HEK293 (cell line): ENCODE results near the gene AMER2.

Experiments
- CTCF ChIA-PET: fragments of 350-600 bp; formaldehyde crosslinking; extraction: SDS; loops from one replicate; lab custom pipeline; 2021; ENCODE audit warnings: antibody characterized with exemption; lab: Yijun Ruan, JAX
- POLR2A ChIA-PET: fragments of 300-600 bp; formaldehyde crosslinking; extraction: SDS; loops from one replicate; lab custom pipeline; 2020; ENCODE audit warnings: antibody characterized with exemption, inconsistent platforms; lab: Yijun Ruan, JAX
- H3K27ac ChIP-seq: fragments of 200-500 bp; sonication (Bioruptor generic); 2 replicates; pipeline ENCODE4 v1.5.1; 2014; ENCODE audit warnings: low read depth, low read length, control low read depth, inconsistent platforms; ENCODE audit errors: extremely low read depth
- H3K36me3 ChIP-seq, 2 experiments: fragments of 200-500 bp in 1 of 2; sonication (Bioruptor generic) in 1 of 2; 1 replicate in 1 of 2; 2 replicates in 1 of 2; pipeline ENCODE4 v1.5.1; 2014 to 2017; ENCODE audit warnings: inconsistent platforms in 2 of 2, low read length in 2 of 2; ENCODE audit not compliant: control insufficient read depth in 2 of 2, insufficient read depth in 1 of 2
- H3K4me1 ChIP-seq: fragments of 200-500 bp; sonication (Bioruptor generic); 2 replicates; pipeline ENCODE4 v1.5.1; 2014; ENCODE audit warnings: mild to moderate bottlenecking, low read length, inconsistent platforms; ENCODE audit not compliant: control insufficient read depth, insufficient read depth
- H3K4me3 ChIP-seq: 2 replicates; pipeline ENCODE4 v1.5.1; 2011; ENCODE audit warnings: low read depth, mild to moderate bottlenecking, control low read depth, low read length, moderate library complexity
- H3K9me3 ChIP-seq: fragments of 200-500 bp; sonication (Bioruptor generic); 2 replicates; pipeline ENCODE4 v1.5.1; 2014; ENCODE audit warnings: low read depth, low read length, inconsistent platforms; ENCODE audit not compliant: control insufficient read depth, insufficient read depth
- FEZF1 ChIP-seq: fragments of 450-650 bp; formaldehyde crosslinking; IDR thresholded peaks from 2 replicates; pipeline ENCODE4 v1.5.1; 2016; ENCODE audit warnings: missing biosample characterization, missing genetic modification characterization
- MZF1 ChIP-seq: fragments of 450-650 bp; formaldehyde crosslinking; IDR thresholded peaks from 2 replicates; pipeline ENCODE4 v1.5.1; 2017; ENCODE audit warnings: missing biosample characterization, missing genetic modification characterization, borderline replicate concordance
- PRDM1 ChIP-seq: fragments of 450-650 bp; formaldehyde crosslinking; IDR thresholded peaks from 2 replicates; pipeline ENCODE4; 2016; ENCODE audit warnings: missing biosample characterization, missing genetic modification characterization
- SP3 ChIP-seq: fragments of 450-650 bp; formaldehyde crosslinking; IDR thresholded peaks from 2 replicates; pipeline ENCODE4 v1.5.1; 2016; ENCODE audit warnings: missing biosample characterization, missing genetic modification characterization
- YY2 ChIP-seq: fragments of 450-650 bp; formaldehyde crosslinking; IDR thresholded peaks from 2 replicates; pipeline ENCODE4 v1.5.1; 2016; ENCODE audit warnings: missing biosample characterization, missing genetic modification characterization
- ZBTB20 ChIP-seq: fragments of 450-650 bp; formaldehyde crosslinking; IDR thresholded peaks from 2 replicates; pipeline ENCODE4 v1.5.1; 2016; ENCODE audit warnings: missing biosample characterization, missing genetic modification characterization
- ZIC2 ChIP-seq: fragments of 450-650 bp; formaldehyde crosslinking; IDR thresholded peaks from 2 replicates; pipeline ENCODE4 v1.5.1; 2016; ENCODE audit warnings: missing biosample characterization, missing genetic modification characterization
- ZNF16 ChIP-seq: fragments of 450-650 bp; formaldehyde crosslinking; IDR thresholded peaks from 2 replicates; pipeline ENCODE4 v1.5.1; 2016; ENCODE audit warnings: low read depth, missing biosample characterization, missing genetic modification characterization
- ZNF184 ChIP-seq: fragments of 450-650 bp; IDR thresholded peaks from 2 replicates; pipeline ENCODE4 v1.5.1; 2018; ENCODE audit warnings: missing biosample characterization, mild to moderate bottlenecking, missing genetic modification characterization
- ZNF221 ChIP-seq: fragments of 450-650 bp; formaldehyde crosslinking; IDR thresholded peaks from 2 replicates; pipeline ENCODE4 v1.5.1; 2017; ENCODE audit warnings: missing biosample characterization, missing genetic modification characterization, borderline replicate concordance
- ZNF366 ChIP-seq: fragments of 450-650 bp; formaldehyde crosslinking; conservative IDR thresholded peaks from 2 replicates; pipeline ENCODE4 v1.5.1; 2016; ENCODE audit warnings: missing biosample characterization, missing genetic modification characterization
- ZNF404 ChIP-seq: fragments of 450-650 bp; formaldehyde crosslinking; IDR thresholded peaks from 2 replicates; pipeline ENCODE4 v1.5.1; 2017; ENCODE audit warnings: missing biosample characterization, missing genetic modification characterization
- ZNF426 ChIP-seq: fragments of 450-650 bp; formaldehyde crosslinking; IDR thresholded peaks from 2 replicates; pipeline ENCODE4 v1.5.1; 2017; ENCODE audit warnings: missing biosample characterization, missing genetic modification characterization, mild to moderate bottlenecking, inconsistent platforms, moderate library complexity
- ZNF521 ChIP-seq: fragments of 450-650 bp; formaldehyde crosslinking; IDR thresholded peaks from 2 replicates; pipeline ENCODE4 v1.5.1; 2017; ENCODE audit warnings: missing biosample characterization, mild to moderate bottlenecking, missing genetic modification characterization
- ZNF670 ChIP-seq: fragments of 450-650 bp; formaldehyde crosslinking; IDR thresholded peaks from 2 replicates; pipeline ENCODE4 v1.5.1; 2016; ENCODE audit warnings: missing biosample characterization, missing genetic modification characterization, low read depth
- ZNF677 ChIP-seq: fragments of 450-650 bp; IDR thresholded peaks from 2 replicates; pipeline ENCODE4 v1.5.0; 2018; ENCODE audit warnings: missing biosample characterization, mild to moderate bottlenecking, missing genetic modification characterization, moderate library complexity
- ZNF777 ChIP-seq: fragments of 450-650 bp; formaldehyde crosslinking; IDR thresholded peaks from 2 replicates; pipeline ENCODE4 v1.5.1; 2017; ENCODE audit warnings: missing biosample characterization, missing genetic modification characterization, borderline replicate concordance
- TF ChIP-seq, protein P1 (sequence below): fragments of 450-650 bp; formaldehyde crosslinking; IDR thresholded peaks from 2 replicates; pipeline ENCODE4 v1.5.1; 2016; ENCODE audit warnings: missing biosample characterization, missing genetic modification characterization
- TF ChIP-seq, protein P2 (sequence below): fragments of 450-650 bp; formaldehyde crosslinking; optimal IDR thresholded peaks from 2 replicates; pipeline ENCODE3; 2016; ENCODE audit warnings: missing biosample characterization, mild to moderate bottlenecking, missing genetic modification characterization
- TF ChIP-seq, protein P3 (sequence below): fragments of 450-650 bp; formaldehyde crosslinking; IDR thresholded peaks from 2 replicates; pipeline ENCODE4; 2016; ENCODE audit warnings: missing biosample characterization, missing genetic modification characterization

Gene AMER2

DNA sequence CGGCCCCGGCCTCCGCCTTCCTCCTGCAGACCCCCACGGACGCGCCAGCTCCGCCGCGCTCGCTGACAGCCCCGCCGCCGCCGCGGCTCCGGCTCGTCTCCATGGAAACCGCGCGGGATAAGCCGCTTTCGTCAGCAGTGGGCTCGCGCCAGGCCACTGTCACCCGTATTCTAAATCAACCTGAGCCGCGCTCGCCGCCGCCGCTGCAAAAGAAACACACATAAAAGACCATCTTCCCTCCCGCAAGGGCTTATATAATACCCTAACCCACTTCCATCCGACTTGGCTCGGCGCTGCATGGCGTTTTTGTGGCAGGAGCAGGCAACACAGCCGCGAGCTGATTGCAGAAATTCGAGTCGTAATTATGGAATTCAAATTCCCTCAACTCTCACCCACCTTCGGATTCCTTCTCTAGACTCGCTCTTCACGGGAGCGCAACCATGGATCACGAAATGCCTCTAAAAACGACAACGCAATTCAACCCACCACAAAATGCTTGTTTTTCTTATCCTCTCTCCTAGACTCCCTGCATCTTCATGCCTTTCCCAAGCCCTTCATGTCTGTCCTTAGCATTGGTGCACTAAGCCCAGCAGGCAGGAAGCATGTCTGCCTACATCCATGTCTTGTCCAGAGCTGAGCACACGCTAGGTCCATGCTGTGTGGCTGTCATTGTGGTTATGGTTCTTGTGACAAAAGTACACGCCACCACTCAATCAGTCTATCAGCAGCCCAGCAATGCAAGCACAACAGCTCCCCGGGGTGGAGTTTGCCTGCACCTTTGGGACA lies at the start of gene AMER2 (continued):
- TF ChIP-seq, protein P1, sequence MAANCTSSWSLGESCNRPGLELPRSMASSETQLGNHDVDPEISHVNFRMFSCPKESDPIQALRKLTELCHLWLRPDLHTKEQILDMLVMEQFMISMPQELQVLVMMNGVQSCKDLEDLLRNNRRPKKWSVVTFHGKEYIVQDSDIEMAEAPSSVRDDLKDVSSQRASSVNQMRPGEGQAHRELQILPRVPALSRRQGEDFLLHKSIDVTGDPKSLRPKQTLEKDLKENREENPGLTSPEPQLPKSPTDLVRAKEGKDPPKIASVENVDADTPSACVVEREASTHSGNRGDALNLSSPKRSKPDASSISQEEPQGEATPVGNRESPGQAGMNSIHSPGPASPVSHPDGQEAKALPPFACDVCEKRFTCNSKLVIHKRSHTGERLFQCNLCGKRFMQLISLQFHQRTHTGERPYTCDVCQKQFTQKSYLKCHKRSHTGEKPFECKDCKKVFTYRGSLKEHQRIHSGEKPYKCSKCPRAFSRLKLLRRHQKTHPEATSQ (tag by site-specific recombination): no peak
- peak; percentile 87 for TF ChIP-seq PRDM1 (tag by site-specific recombination)
- no peak for TF ChIP-seq ZNF677 (tag by site-specific recombination)
- no peak for TF ChIP-seq ZNF221 (tag by site-specific recombination)
- TF ChIP-seq, protein P2, sequence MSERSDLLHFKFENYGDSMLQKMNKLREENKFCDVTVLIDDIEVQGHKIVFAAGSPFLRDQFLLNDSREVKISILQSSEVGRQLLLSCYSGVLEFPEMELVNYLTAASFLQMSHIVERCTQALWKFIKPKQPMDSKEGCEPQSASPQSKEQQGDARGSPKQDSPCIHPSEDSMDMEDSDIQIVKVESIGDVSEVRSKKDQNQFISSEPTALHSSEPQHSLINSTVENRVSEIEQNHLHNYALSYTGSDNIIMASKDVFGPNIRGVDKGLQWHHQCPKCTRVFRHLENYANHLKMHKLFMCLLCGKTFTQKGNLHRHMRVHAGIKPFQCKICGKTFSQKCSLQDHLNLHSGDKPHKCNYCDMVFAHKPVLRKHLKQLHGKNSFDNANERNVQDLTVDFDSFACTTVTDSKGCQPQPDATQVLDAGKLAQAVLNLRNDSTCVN (tag by site-specific recombination): peak; percentile 74
- TF ChIP-seq ZIC2 (tag by site-specific recombination): peak; percentile 65
- no peak for TF ChIP-seq ZNF184 (tag by site-specific recombination)
- TF ChIP-seq YY2: no peak
- no peak for TF ChIP-seq MZF1 (tag by site-specific recombination)
- no peak for TF ChIP-seq ZNF366 (tag by site-specific recombination)
- no peak for TF ChIP-seq ZNF426 (tag by site-specific recombination)
- TF ChIP-seq FEZF1 (tag by site-specific recombination): no peak
- TF ChIP-seq ZBTB20 (tag by site-specific recombination): peak; percentile 37

DNA sequence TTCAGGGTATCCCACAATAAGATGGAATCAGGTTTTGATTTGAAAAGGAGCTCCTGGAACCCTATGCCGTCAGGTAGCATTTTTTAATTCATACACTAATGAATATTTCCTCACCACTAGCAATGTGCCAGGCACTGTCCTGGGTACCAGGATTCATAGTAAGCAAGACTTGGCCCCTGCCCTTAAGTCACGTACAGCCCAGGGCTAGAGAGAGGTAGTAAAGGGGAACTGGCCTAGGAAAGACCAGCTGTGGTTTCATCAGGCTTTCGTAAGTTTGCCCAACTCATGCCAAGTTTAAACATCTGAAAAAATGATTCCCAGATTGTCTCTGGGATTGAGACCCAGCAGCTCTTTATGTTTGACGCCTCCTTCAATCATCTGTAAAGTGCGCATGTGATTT lies 45.9 kb upstream of the AMER2 start:
- H3K4me1 ChIP-seq: no peaks in the 10 kb centered on the region
- H3K9me3 ChIP-seq: no peaks in the 10 kb centered on the region
- no peak overlapping the region for H3K4me3 ChIP-seq
- no peak overlapping the region for H3K27ac ChIP-seq
- TF ChIP-seq, protein P3, sequence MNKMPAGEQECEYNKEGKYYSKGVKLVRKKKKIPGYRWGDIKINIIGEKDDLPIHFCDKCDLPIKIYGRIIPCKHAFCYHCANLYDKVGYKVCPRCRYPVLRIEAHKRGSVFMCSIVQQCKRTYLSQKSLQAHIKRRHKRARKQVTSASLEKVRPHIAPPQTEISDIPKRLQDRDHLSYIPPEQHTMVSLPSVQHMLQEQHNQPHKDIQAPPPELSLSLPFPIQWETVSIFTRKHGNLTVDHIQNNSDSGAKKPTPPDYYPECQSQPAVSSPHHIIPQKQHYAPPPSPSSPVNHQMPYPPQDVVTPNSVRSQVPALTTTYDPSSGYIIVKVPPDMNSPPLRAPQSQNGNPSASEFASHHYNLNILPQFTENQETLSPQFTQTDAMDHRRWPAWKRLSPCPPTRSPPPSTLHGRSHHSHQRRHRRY: no peak
- TF ChIP-seq ZNF521 (tag by site-specific recombination) (no peak), ZNF670 (no peak), ZNF777 (no peak), ZNF16 (tag by site-specific recombination) (no peak), SP3 (no peak), ZNF404 (tag by site-specific recombination) (no peak)
- POLR2A ChIA-PET: interaction anchor here (0.6 kb wide), 1 partner anchor 67 kb away, joined by 3 read pairs; no protein-coding TSS in a partner anchor
- CTCF ChIA-PET: interaction anchor here (0.7 kb wide), 1 partner anchor 1712 kb away, joined by 3 read pairs; no protein-coding TSS in a partner anchor
- no peaks in the 10 kb centered on the region for H3K36me3 ChIP-seq
